Naive B cell (primary cell): ENCODE results near the gene CENPS. TPM values are rescaled to one million over a fixed set of nuclear protein-coding genes. Genes with fewer than 3 reads are reported as not detected.
"Not testable (repeated sequence)": the region's sequence is repeated elsewhere in the genome, so short reads cannot be mapped to it uniquely, and the experiment has no call there.

Experiments
- ATAC-seq, 2 donors: fragments of 150-1000 bp; cut with Tn5 transposase; 2 replicates each; pipeline ENCODE4 v1.10.0; 2021; ENCODE audit warnings: low read depth in 2 of 2, mild to moderate bottlenecking in 2 of 2, moderate library complexity in 2 of 2
- DNase-seq: peaks from one replicate; pipeline ENCODE4 v3.0.0; 2022
- H3K27ac Mint-ChIP-seq, 6 donors: one replicate each; pipeline ENCODE4 v1.8.0; 2020 to 2022; ENCODE audit warnings: mild to moderate bottlenecking in 6 of 6, mixed read lengths in 6 of 6, moderate library complexity in 5 of 6, inconsistent platforms in 2 of 6
- H3K27me3 Mint-ChIP-seq, 3 donors: one replicate each; pipeline ENCODE4 v1.8.0; 2021 to 2022; ENCODE audit warnings: mixed read lengths in 3 of 3, mild to moderate bottlenecking in 1 of 3
- H3K36me3 Mint-ChIP-seq, 2 donors: one replicate each; pipeline ENCODE4 v1.8.0; 2020 to 2022; ENCODE audit warnings: mixed read lengths in 2 of 2, inconsistent platforms in 1 of 2, mild to moderate bottlenecking in 1 of 2
- H3K4me1 Mint-ChIP-seq, 3 donors: one replicate each; pipeline ENCODE4 v1.8.0; 2020 to 2022; ENCODE audit warnings: mixed read lengths in 3 of 3, inconsistent platforms in 1 of 3, mild to moderate bottlenecking in 1 of 3, moderate library complexity in 1 of 3
- H3K4me3 Mint-ChIP-seq, 8 donors: one replicate each; pipeline ENCODE4 v1.8.0; 2020 to 2022; ENCODE audit warnings: mild to moderate bottlenecking in 8 of 8, mixed read lengths in 8 of 8, moderate library complexity in 8 of 8, inconsistent platforms in 2 of 8
- H3K9me3 Mint-ChIP-seq, 7 donors: one replicate each; pipeline ENCODE4 v1.8.0; 2020 to 2022; ENCODE audit warnings: mixed read lengths in 7 of 7, mild to moderate bottlenecking in 5 of 7, inconsistent platforms in 2 of 7, moderate library complexity in 1 of 7
- polyA plus RNA-seq, 6 donors: library from polyadenylated mRNA; unstranded; fragments of 300-500 nt; fragmentation: Illumina TruSeq; gene quantifications; one replicate each; pipeline ENCODE4 v1.2.3, GENCODE V29; 2021; ENCODE audit warnings: low read depth in 6 of 6

The CENPS gene
- polyA plus RNA-seq, 6 donors from 2014 or later, result 10.1 to 21.3 (median 14.2) TPM

DNA sequence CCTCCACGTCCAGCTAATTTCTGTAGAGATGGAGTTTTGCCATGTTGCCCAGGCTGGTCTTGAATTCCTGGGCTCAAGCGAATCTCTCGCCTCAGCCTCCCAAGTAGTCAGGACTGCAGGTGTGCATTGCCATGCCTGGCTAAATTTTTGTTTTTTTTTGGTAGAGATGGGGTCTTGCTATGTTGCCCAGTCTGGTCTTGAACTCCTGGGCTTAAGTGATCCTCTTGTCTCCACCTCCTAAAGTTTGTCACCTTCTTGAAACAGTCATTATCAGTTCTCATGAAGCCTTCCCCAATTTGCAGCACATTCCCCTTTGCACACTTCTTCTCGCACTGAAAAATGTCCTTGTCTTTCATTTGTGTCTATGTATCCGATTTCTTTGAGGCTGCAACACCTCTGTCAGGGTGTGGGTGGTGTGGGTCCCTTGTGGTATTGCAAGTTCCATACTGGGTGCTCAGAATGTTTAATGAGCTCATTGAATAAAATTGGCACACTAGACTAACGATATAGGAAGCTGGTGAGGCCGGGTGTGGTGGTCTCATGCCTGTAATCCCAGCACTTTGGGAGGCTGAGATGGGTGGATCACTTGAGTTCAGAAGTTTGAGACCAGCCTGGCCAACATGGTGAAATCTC lies 16.7 kb downstream of the CENPS start:
- peaks cover 0 to 12% (median 0%) of the 10 kb centered on the region in 3 donors for H3K27me3 Mint-ChIP-seq
- H3K9me3 Mint-ChIP-seq, result no peaks in the 10 kb centered on the region
- H3K4me1 Mint-ChIP-seq, result no peaks in the 10 kb centered on the region
- H3K36me3 Mint-ChIP-seq, result no peaks in the 10 kb centered on the region
- DNase-seq (no peak), ATAC-seq (no peak)
- H3K27ac Mint-ChIP-seq, result peak overlapping the region in 2 of 6 donors; percentile 49 to 51
- H3K4me3 Mint-ChIP-seq, result no peak overlapping the region

DNA sequence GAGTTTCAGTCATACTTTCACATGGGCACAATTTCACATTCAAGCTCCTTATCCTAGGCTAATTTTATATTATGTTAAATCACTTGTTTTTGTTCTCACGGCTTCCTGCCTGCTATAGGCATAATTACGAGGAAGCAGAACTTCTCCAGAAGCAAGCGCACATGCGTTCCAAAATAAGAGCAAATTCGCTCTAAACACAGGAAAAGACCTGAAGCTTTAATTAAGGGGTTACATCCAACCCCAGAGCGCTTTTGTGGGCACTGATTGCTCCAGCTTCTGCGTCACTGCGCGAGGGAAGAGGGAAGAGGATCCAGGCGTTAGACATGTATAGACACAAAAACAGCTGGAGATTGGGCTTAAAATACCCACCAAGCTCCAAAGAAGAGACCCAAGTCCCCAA lies 19.5 kb downstream of the CENPS start, which contains the start of gene CORT:
CORT (plus strand) TSS at position 281 of the 400 bp plus-strand sequence. CDS start 193 bp downstream, outside the sequence.
- Mint-ChIP-seq H3K4me3 (no peak within 1 kb of the TSS), H3K27ac (no peak within 1 kb of the TSS), H3K9me3 (no peaks in the 10 kb centered on the region), H3K4me1 (no peaks in the 10 kb centered on the region), H3K27me3 (peaks cover 0 to 12% (median 0%) of the 10 kb centered on the region in 3 donors), H3K36me3 (no peaks in the 10 kb centered on the region)
- ATAC-seq (no peak), DNase-seq (no peak)

DNA sequence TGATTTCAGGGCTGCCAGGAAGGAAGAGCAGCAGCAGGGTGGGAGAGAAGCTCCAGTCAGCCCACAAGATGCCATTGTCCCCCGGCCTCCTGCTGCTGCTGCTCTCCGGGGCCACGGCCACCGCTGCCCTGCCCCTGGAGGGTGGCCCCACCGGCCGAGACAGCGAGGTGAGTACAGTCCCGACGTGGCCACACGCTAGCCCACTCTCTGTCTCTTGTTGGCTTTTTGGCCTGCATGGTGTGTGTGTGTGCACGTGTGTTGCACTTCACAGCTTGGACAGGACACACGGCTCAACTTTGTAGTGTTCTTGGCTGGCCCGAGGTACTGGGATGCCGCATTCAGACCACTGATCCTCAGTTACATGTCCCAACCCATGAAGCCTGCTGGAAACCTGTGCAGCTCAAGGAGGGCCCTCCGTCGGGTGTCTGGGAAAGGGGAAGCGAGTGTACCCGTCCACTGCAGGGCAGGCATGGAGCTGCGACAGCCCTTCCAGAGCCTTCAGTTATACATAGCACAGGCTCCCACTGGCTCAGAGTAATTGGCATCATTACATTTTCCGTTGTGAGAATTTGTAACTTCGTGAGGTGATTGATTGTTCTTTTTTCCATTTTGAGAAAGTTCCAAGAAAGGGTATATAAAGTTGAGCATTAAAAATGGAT lies 20.1 kb downstream of the CENPS start:
- peaks cover 0 to 12% (median 0%) of the 10 kb centered on the region in 3 donors for H3K27me3 Mint-ChIP-seq
- no peaks in the 10 kb centered on the region for H3K9me3 Mint-ChIP-seq
- no peaks in the 10 kb centered on the region for H3K4me1 Mint-ChIP-seq
- no peak for ATAC-seq
- H3K36me3 Mint-ChIP-seq, result no peaks in the 10 kb centered on the region
- no peak overlapping the region for H3K27ac Mint-ChIP-seq
- DNase-seq, result no peak
- H3K4me3 Mint-ChIP-seq, result no peak overlapping the region

DNA sequence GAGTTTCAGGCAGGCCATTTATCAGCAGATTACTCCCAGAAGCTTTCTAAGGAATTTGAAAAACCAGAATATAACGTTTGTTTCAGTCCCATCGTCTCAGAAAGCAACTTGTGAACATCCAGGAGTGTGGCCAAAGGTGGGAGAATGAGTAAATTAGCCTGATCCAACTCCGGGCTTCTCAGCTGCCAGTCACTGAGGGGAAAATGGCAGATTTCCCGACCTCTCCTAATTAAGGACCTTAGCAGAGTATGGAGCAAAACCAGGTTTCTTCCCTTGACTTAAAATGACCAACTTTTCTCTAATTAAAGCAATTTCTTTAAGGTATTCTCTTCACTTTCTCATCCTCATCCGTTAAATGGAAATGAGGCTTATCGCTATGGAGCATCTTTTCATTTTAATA lies 20.6 kb downstream of the CENPS start:
- H3K4me3 Mint-ChIP-seq, result no peak overlapping the region
- no peak for DNase-seq
- no peak for ATAC-seq
- no peaks in the 10 kb centered on the region for H3K36me3 Mint-ChIP-seq
- H3K27me3 Mint-ChIP-seq, result peaks cover 0 to 12% (median 0%) of the 10 kb centered on the region in 3 donors
- no peak overlapping the region for H3K27ac Mint-ChIP-seq
- no peaks in the 10 kb centered on the region for H3K4me1 Mint-ChIP-seq
- H3K9me3 Mint-ChIP-seq, result no peaks in the 10 kb centered on the region

DNA sequence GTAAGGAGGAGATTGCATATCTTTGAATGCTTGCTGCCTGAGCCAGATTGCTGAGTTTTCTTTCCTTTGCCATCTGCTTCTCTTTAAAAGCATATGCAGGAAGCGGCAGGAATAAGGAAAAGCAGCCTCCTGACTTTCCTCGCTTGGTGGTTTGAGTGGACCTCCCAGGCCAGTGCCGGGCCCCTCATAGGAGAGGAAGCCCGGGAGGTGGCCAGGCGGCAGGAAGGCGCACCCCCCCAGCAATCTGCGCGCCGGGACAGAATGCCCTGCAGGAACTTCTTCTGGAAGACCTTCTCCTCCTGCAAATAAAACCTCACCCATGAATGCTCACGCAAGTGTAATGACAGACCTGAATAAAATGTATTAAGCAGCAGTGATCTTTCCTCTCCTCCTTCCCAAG lies 21.1 kb downstream of the CENPS start:
- H3K9me3 Mint-ChIP-seq, result no peaks in the 10 kb centered on the region
- H3K27ac Mint-ChIP-seq, result no peak overlapping the region
- no peak overlapping the region for H3K4me3 Mint-ChIP-seq

DNA sequence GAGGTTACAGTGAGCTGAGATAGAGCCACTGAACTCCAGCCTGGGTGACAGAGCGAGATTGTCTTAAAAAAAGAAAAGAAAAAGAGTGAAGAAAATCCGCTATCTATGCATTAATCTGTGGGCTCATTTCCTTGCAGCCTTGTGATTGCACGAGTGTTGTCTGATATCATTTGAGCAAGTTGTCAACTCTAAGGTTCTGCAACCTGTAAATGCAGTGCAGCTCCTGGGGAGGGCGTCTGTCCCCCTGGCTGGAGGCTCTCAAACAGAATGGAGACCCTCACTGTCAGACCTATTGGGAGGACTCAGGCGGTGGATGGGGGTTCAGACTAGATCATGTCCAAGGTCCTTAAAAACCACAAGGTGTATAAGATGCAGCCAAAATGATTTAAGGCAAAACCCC lies 25.8 kb downstream of the CENPS start:
- no peaks in the 10 kb centered on the region for H3K4me1 Mint-ChIP-seq
- peak overlapping the region in 2 of 6 donors; percentile 78 to 87 for H3K27ac Mint-ChIP-seq
- H3K36me3 Mint-ChIP-seq, result peaks cover 0 to under 1% of the 10 kb centered on the region in 2 donors
- DNase-seq, result no peak
- ATAC-seq, result no peak
- no peak overlapping the region for H3K4me3 Mint-ChIP-seq
- H3K27me3 Mint-ChIP-seq, result no peaks in the 10 kb centered on the region
- no peaks in the 10 kb centered on the region for H3K9me3 Mint-ChIP-seq

More for the DNA sequence above, 21.1 kb downstream of the CENPS start:
- peaks cover 0 to 12% (median 0%) of the 10 kb centered on the region in 3 donors for H3K27me3 Mint-ChIP-seq
- no peaks in the 10 kb centered on the region for H3K4me1 Mint-ChIP-seq
- DNase-seq (no peak), ATAC-seq (no peak)
- H3K36me3 Mint-ChIP-seq, result no peaks in the 10 kb centered on the region

DNA sequence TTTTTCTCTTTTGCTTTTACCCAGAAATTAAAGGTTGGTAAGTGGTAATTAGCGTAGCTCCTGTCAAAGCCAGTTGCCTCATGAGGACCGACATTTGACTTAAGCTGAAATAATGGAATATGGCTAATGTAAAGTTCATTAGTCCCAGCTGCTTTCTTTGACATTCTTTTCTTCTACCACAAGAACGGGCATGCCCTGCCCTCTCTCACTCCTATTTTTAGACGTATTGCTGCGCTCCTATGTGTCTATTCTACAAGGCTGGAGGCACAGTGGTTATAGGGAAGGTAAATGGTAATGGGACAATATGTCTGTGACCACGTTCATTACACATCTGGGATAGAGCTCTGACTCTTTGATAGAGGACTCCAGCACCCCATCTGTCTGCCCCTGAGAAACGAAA lies 26.4 kb downstream of the CENPS start:
- no peaks in the 10 kb centered on the region for H3K4me1 Mint-ChIP-seq
- H3K27me3 Mint-ChIP-seq, result no peaks in the 10 kb centered on the region
- peaks cover 0 to 7% of the 10 kb centered on the region in 2 donors for H3K36me3 Mint-ChIP-seq
- no peaks in the 10 kb centered on the region for H3K9me3 Mint-ChIP-seq
- no peak for ATAC-seq
- no peak overlapping the region for H3K4me3 Mint-ChIP-seq
- DNase-seq, result no peak
- H3K27ac Mint-ChIP-seq, result peak overlapping the region in 1 of 6 donors; percentile 73

DNA sequence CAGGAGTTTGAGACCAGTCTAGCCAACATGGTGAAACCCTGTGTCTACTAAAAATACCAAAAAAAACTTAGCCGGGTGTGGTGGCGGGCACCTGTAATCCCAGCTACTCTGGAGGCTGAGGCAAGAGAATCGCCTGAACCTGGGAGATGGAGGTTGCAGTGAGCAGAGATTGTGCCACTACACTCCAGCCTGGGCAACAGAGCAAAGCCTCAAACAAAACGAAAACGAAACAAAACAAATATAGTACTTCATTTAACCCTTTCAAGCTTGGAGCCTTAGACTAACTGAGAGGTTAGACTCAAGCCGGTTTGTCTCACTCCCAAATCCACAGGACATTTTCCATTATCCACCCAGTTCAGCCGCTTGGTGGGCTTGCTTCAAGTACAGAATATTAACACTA lies 27.2 kb downstream of the CENPS start:
- H3K27ac Mint-ChIP-seq, H3K9me3 Mint-ChIP-seq, H3K27me3 Mint-ChIP-seq, H3K36me3 Mint-ChIP-seq, H3K4me1 Mint-ChIP-seq, DNase-seq, ATAC-seq, H3K4me3 Mint-ChIP-seq: not testable (repeated sequence)

DNA sequence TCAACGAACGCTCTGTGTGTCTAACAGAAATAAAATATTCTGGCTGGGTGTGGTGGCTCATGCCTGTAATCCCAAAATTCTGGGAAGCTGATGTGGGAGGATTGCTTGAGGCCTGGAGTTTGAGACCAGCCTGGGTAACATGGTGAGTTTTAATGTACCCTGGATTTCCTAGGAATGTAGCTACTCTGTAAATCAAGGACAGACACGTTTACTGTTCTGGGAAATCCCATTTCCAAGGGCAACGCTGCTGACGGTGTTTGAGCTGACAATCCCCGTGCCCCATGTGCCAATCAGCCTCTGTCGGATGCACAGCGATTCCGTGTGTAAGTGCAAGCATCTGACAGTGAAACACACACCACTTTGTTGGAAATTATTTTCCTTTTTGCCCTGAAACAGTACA lies 27.6 kb downstream of the CENPS start:
- Mint-ChIP-seq H3K9me3 (no peaks in the 10 kb centered on the region), H3K4me3 (no peak overlapping the region), H3K4me1 (no peaks in the 10 kb centered on the region), H3K36me3 (peaks cover 7% of the 10 kb centered on the region in 2 donors), H3K27me3 (no peaks in the 10 kb centered on the region), H3K27ac (peak overlapping the region in 1 of 6 donors; percentile 16)
- ATAC-seq (no peak), DNase-seq (no peak)

DNA sequence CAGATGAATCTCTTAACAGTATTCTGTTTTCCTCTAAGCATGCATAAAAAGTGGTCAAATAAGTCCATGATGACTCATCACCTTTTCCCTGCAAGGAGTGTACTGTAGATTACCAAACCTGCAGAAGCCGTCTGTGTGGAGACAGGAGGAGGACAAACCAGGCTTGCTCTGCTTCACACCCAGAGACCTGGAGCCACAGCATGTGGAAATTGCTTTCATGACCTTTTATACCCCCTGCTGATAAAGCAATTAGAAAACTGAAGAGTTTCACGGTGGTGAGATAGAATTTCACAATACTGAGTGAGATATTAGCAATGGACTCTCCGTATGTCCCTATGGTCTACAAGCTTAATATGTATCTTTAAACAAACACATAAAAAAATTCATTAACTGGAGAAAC lies 29.0 kb downstream of the CENPS start:
- Mint-ChIP-seq H3K36me3 (peaks cover 7 to 15% of the 10 kb centered on the region in 2 donors), H3K27ac (no peak overlapping the region), H3K4me1 (no peaks in the 10 kb centered on the region), H3K27me3 (no peaks in the 10 kb centered on the region), H3K4me3 (no peak overlapping the region), H3K9me3 (no peaks in the 10 kb centered on the region)
- ATAC-seq (no peak), DNase-seq (no peak)

DNA sequence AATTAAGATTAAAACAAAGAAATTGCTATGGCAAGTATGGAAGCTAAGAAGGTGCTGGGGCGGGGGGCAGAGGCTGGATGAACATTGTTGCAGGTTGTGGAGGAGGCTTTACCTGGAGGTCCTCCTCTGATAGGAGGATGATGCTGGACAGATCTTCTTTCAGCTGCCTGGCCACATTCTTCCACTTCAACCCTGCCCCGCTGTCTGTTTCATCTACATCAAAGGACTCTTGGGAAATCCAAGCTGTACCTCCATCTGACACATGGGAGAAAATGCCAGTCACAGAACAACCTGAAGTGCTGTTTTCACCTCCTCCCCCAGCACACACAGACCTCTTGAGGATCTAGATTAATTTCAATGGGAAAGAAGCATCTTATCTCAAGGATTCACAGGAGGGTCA lies 36.8 kb downstream of the CENPS start:
- peak overlapping the region in 1 of 6 donors; percentile 34 for H3K27ac Mint-ChIP-seq
- peaks cover 15 to 16% of the 10 kb centered on the region in 2 donors for H3K36me3 Mint-ChIP-seq

DNA sequence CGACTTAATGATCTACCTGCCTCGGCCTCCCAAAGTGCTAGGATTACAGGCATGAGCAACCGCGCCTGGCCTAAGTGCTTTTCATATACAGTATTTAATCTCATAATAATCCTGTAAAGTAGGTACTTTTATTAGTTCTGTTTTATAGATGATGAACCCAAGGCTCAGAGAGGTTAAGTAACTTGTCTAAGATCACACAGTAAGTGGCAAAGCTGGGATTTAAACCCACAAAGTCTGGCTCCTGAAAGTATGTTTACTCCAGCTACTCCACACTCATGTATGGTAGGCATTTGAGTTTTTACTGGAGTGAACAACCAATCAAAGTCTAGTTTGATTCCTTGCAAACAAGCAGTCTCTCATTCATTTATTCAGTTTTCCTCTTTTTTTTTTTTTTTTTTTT lies 39.8 kb downstream of the CENPS start:
- H3K4me1 Mint-ChIP-seq, result peaks cover 26 to 38% (median 36%) of the 10 kb centered on the region in 3 donors
- no peaks in the 10 kb centered on the region for H3K27me3 Mint-ChIP-seq
- no peak overlapping the region for H3K4me3 Mint-ChIP-seq
- H3K9me3 Mint-ChIP-seq, result no peaks in the 10 kb centered on the region
- H3K27ac Mint-ChIP-seq, result peak overlapping the region in 1 of 6 donors; percentile 47
- peaks cover 7 to 8% of the 10 kb centered on the region in 2 donors for H3K36me3 Mint-ChIP-seq
- ATAC-seq (no peak), DNase-seq (no peak)

More for the DNA sequence above, 36.8 kb downstream of the CENPS start:
- ATAC-seq (no peak), DNase-seq (no peak)
- Mint-ChIP-seq H3K4me3 (no peak overlapping the region), H3K4me1 (peaks cover 16 to 19% (median 17%) of the 10 kb centered on the region in 3 donors), H3K27me3 (no peaks in the 10 kb centered on the region), H3K9me3 (no peaks in the 10 kb centered on the region)

DNA sequence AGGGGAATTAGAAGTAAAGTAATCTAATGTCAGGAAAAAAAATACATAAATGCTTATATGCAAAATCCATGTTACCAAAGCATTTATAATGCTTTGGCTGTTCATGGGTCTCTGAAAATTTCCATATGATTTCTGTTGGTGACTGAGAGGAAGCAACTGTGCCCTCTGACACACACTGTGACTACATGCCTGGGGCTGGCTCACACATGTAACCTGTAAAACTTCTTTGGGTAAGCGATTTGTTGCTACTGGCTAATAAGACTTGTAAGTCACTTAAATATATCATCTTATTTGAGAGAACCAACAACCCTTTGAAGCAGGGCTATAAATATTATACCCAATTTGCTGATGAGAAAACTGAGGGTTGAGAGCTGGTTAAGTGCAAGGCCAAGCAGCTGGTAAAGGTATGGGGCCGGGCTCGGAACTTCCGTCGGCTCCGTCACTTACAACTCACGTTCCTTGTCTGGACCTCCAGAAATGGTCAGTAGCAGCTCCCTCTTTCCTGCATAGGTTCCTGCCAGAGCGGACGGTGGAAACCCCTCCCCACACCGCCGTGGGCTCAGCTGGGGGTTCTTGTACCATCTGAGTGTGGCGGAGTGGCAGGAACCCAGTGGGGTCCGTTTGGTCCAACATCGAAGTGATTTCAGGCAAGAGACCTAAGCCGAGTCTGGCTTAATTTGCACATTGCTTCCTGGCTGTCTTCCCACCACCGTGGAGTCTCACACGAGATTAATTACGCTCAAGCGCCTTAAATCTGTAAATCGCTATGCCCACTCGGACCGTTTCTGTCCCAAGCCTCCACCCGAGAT lies 41.4 kb downstream of the CENPS start:
- Mint-ChIP-seq H3K9me3 (no peaks in the 10 kb centered on the region), H3K36me3 (peaks cover 7 to 8% of the 10 kb centered on the region in 2 donors), H3K4me1 (peaks cover 38 to 54% (median 51%) of the 10 kb centered on the region in 3 donors), H3K4me3 (peak overlapping the region; percentile 95 to 99 (median 98)), H3K27me3 (no peaks in the 10 kb centered on the region), H3K27ac (peak overlapping the region; percentile 82 to 96 (median 94))
- ATAC-seq (peak; percentile 0 to 2), DNase-seq (no peak)
